ENCODE data around the gene BEGAIN.

BEGAIN gene

DNA sequence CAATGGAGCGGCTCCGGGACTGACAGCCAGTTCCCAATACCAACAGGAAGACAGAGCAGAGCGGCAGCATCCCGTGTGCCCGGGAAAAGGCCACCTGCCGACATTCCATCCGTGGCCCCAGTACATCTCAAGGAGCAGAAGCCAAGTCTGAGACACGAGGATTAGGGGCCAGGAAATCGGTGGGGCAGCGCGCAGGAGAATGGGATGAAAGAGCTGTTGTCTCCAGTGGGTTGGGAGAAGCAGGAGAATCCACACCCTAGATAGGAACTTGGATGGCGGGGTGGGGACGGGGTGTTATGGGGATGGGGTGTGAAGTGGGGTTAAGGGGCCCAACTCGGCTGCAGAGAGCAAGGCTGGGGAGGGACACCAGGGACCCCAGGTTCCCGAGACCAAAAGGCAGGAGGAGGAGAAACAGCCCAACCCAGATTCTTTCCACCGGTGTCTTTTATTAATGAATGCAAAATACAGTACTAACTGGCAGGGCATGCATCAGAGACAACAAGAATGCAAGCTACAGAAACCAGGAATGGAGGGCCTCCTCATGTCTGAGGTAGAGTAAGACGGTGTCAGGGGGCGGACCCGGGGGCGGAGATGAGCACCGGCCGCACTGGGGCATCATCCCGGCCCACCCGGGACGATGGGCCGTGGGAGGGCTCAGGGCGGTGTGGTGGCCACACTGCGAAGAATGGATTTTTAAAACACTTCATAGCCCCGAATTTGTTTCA, 50.3 kb downstream of the BEGAIN start:
- DNase-seq (ENCODE audit: low spot score), result no peak

GRCh38 chr14:100536121-100536510, 51.1 kb downstream of the BEGAIN start:
- DNase-seq (ENCODE audit: low spot score), result no peak

DNA sequence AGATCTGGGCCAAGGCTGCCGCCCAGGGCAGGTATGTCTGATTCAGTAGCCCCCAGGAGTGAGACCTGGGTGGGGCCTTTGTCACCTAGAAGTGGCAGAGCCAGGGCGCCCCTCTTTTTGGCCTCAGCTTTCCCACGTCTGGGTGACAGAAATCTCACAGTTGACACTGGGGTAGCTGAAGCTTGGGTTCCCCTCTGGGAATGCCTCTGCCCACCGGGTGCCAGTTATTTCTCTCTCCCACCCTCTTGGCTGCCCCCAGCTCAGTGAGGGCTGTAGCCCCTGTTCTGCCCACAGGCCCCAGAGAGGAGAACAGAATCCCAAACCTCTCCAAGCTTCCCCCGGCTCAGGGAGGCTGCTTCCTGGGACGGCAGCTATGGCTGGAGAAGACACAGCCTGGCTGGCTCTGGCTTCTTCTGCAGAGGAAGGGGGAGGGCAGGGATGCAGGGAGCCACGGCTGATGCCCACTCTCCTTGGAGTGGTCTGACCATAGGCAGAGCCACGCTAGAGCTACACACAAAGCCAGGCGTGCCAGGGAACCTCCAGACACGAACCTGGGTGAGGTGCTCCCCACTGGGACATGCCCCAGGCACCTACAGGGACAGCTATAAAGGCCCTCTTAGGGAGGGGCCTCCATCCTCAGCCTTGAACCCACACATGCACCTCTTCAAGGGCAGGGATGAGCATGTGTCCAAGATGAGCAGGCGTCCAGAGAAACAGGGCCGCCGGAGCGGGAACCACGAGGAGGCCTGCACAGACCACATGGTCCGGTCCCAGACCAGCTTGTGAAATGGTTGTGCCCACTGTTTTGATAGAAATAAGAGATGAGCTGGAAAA, 51.7 kb downstream of the BEGAIN start:
- no peak for DNase-seq (ENCODE audit: low spot score)

- DNase-seq (ENCODE audit: low spot score), result no peak
Observed at GRCh38 chr14:100534528-100535286, 52.5 kb downstream of the BEGAIN start.

GRCh38 chr14:100533656-100534485, 53.3 kb downstream of the BEGAIN start:
- no peak for DNase-seq (ENCODE audit: low spot score)

GRCh38 chr14:100532906-100533655, 54.1 kb downstream of the BEGAIN start:
- no peak for DNase-seq (ENCODE audit: low spot score)

GRCh38 chr14:100532154-100532861, 54.9 kb downstream of the BEGAIN start:
- no peak for DNase-seq (ENCODE audit: low spot score)

DNA sequence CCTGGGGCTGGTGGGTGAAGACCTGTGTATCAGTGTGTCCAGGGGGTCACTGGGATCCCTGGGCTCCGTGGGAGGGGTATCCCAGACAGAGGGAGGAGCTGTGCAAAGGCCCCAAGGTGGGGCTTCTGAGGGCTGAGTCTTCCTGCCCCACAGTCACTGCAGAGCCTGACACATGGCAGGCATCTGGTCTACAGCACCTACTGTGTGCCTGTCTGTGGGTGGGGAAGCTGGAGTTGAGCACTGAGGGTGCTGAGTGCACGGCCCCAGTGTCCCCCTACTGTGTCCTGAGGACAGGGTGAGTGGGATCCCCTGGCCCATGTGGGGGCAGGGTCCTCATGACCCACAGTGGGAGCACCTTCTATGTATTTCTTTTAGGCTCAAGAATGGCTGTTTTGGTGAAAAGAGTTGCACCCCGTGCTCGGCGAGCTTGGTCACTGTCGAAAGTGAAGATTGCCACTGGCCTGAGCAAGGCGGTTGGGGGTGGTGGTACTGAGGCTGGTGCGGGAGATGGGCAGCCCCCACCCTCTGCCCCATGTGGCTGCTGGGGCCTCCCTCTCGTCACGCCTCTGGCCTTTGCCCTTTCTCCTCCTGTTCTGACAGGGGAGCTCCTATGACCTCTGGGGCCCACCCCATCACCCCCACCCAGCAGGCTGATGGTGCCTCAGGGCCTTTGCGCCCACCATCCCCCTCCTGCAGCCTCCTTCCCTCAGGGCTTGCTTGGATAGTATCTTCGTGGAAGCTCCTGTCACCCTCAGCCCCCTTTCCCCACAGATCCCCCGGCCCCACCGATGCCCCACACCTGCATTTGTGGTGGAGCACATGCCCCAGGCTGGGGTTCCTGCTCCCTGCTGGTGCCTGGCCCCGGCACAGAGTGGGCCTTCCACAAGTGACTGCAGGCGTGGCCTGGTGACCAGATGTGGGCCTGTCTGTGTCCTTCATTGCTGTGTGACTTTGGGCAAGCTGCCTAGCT, 55.8 kb downstream of the BEGAIN start:
- no peak for DNase-seq (ENCODE audit: low spot score)

DNA sequence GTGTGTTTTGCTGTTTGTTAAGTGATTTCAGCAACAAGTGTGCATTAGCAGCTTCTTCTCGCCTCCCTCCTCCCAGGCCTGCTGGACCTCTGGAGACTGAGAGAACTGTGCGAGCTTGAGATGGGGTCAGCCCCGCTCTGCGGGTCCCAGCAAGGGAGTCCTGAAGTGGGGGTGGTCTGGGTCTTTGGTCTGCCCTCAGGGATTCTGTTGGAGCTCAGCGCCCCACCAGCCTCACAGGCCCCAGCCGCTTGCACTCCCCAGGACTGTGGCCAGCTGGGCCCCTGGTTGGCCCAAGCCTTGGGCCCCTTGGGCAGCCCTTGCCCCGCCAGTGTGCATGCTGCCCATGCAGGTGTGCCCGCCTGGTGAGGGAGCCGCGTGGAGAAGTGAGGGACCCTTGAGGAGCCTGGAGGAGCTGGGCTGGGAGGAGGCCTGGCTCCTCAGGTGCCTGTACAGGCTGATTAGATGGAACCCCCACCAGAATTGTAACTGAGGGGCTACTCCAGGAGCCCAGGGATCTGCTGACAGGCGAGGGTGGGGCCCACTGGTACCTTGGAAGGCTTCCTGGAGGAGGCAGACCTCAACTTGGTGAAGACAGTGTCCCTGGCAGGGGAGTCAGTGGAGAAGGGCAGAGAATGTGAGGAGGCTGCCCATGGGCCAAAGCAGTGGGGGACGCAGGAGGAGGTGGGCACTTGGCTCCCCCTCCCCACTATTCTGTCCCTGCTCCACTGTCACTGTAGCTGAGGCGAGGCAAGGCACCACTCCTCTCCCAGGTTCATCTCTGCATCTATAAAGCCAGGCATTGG, 56.7 kb downstream of the BEGAIN start:
- DNase-seq (ENCODE audit: low spot score), result no peak

DNA sequence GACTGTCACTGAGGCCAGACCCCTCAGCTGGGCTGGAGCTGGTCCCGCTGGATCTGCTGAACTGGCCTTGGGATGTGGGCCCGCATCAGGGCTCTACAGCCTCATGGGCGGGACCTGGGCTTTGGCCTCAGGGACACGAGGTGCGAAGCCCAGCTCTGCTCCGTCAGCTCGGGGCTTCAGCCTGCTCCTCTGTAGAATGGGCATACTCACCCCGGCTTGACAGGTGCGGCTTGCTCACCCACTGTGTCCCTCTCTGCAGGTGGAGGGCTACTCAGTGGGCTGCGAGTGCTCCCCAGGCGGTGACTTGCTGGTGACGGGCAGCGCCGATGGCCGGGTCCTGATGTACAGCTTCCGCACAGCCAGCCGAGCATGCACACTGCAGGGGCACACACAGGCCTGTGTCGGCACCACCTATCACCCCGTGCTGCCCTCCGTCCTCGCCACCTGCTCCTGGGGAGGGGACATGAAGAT, 57.6 kb downstream of the BEGAIN start:
- DNase-seq (ENCODE audit: low spot score), result no peak

DNA sequence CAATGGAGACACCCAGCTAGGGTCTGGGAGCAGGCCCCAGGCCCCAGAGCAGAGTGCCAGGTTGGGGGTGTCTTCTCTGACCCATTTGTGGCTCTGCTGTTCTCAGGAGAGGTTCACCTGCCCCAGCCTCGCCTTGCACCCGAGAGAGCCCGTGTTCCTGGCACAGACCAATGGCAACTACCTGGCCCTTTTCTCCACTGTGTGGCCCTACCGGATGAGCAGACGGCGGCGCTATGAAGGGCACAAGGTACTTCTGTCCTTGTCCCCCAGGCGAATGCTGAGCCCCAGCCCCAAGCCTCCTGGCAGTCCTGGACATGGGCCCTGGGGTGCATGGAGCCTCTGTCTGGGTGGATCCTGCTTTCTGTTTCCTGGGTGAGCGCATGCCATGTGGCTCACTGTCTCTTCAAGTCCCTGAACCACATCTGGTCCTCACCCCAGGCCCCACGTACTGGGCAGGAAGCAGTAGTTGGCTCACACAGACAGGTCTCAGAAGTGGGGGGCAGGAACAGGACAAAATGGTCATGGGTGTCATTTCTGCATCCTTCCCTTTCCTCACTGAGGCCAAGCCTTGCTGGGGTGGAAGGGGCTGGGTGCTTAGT, 58.2 kb downstream of the BEGAIN start:
- no peak for DNase-seq (ENCODE audit: low spot score)

GRCh38 chr14:100526632-100527031, 60.6 kb downstream of the BEGAIN start:
- no peak for DNase-seq (ENCODE audit: low spot score)

- no peak for DNase-seq (ENCODE audit: low spot score)
Observed at GRCh38 chr14:100526057-100526456, 61.2 kb downstream of the BEGAIN start.

DNA sequence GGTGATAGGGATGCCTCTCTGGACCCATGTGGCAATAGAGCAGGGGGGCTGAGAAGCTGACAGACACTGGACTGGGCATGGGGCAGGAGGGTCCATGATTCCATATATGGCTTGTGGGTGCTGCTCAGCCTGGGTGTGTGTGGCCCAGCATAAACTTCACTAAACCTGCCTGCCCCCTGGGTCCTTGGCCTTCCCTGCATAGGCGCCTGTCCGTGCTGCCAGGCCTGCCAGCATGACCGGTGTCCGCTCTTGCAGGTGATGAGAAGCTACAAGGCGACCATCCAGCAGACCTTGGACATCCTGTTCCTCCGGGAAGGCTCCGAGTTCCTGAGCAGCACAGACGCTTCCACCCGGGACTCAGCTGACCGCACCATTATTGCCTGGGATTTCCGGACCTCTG, 61.6 kb downstream of the BEGAIN start:
- no peak for DNase-seq (ENCODE audit: low spot score)

GRCh38 chr14:100524933-100525243, 62.3 kb downstream of the BEGAIN start:
- no peak for DNase-seq (ENCODE audit: low spot score)

DNA sequence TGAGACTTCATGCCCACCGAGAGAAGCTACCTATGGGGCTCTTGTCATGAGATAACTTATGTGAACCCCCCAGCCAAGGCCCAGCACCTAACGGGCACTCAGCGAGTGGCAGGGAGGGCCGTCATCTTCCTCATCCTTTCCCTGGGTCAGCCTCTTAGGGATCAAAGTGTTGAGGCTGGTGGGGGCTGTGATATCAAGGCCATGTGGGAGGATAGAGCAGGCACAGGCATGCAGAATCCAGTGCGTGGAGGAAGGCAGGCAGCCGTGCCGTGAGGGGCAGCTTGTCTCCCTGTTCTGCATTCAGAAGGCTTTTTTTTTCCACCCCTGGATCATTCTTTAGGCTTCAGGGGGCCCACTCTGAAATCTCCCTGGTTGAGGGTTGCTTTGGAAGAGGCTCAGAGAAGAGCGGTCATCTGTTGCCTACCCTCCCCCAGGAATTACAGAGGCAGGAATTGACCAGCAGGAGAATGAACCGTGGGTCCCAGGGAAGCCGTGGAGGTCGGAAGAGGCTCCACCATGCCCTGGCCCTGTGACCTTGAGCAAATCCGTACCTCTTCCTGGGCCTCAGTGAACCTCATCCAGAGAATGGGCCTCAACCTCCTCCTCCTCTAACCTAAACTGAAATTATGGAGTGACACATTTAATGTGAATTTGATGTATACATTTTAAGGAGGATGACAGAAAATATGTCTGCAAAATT, 62.8 kb downstream of the BEGAIN start:
- no peak for DNase-seq (ENCODE audit: low spot score)

GRCh38 chr14:100523843-100524169, 63.4 kb downstream of the BEGAIN start:
- no peak for DNase-seq (ENCODE audit: low spot score)

All from HuH-7.5 (cell line).